NCI-H226 (cell line): ENCODE data around the gene TBC1D17.
A peak's percentile ranks its signal among the peaks of the same experiment; 100 is the strongest.
"Not testable (repeated sequence)": the region's sequence is repeated elsewhere in the genome, so short reads cannot be mapped to it uniquely, and the experiment has no call there.

Experiments
- DNase-seq: peaks from one replicate; pipeline ENCODE4 v3.0.0-alpha.2; 2015

TBC1D17 gene

DNA sequence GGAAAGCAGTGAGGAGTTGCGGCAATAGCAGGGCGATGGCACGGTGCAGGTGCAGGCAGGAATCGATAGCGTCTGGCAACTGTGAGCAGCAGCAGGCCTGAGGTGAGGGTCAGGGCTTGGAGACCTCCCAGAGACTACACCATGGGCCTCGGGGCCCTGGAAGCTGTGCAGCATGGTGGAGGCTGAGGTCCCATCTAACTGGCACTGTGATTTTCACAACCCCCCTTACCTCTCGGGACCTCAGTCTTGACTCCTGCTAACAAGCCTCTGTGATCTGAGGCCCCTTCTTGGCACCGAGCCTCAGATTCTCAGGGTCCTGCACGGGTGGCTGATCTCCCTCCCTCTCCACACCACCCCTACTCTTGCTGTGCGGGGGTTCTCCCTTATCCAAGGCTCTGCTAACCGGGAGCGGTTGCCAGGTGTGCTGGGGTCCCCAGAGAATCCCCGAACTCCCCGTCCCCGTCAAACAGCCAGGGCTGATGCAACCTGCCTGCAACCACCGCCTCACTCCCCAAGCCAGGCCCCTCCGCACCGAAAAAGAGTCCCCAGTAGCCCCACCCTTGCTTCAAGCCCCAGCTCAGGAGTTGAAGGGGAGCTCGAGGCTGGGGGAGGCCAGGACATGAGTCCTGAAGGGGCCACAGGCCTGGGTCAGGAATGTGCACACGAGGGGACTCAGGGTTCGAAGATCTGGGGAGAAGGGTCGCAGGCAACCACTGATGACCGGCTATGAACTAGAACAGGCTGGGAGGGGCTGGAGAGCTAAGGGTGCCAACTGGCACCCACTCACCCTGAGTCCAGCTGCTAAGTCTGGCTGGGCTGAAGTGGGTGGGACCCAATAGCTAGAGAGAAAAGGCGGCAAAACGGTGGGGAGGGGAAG, 46.7 kb downstream of the TBC1D17 start:
- no peak for DNase-seq

DNA sequence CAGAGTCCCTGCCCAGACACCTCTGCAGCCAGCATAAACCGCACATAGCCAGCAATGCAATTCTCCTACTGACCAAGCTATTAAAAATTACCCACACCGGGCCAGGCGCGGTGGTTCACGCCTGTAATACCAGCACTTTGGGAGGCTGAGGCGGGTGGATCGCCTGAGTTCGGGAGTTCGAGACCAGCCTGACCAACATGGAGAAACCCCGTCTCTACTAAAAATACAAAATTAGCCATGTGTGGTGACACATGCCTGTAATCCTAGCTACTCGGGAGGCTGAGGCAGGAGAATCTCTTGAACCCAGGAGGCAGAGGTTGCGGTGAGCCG, 47.3 kb downstream of the TBC1D17 start:
- not testable (repeated sequence) for DNase-seq

DNA sequence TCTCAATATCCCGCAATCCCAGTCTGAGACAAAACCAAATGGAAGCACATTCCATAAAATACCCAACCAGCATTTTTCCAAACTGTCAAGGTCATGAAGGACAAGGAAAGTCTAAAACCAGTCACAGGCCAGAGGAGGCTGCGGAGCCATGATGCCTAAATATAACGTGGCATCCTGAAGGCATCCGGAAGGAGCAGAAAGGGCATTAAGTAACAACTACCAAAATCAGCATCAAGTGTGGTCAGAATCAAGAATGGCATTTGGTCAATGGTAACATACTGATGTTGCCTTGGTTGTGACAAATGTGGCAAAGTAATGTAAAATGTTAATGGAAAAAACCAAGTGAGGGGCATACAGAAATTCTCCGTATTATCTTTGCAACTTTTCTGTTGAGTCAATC, 48.0 kb downstream of the TBC1D17 start:
- DNase-seq: no peak

DNA sequence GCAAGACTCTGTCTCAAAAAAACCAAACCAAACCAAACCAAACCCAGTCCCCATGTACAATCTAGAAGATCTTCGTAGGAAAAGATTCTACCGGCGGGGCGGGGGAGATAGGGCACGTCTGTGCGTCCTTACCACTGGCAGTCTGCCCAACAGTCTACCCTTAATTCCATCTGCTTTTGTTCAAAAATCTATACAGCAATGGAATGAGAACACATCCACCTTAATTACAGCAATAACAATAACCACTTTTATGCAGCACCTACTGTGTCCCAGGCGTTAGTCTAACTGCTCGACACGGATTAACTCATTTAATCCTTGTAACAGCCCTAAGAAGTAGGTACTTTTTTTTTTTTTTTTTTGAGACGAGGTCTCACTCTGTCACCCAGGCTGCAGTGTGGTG, 49.0 kb downstream of the TBC1D17 start:
- no peak for DNase-seq

GRCh38 chr19:49927526-49928264, 50.2 kb downstream of the TBC1D17 start:
- DNase-seq: no peak

GRCh38 chr19:49929121-49929610, 51.7 kb downstream of the TBC1D17 start, which contains the start of the genes ATF5 and NUP62:
TSS of gene ATF5 (plus strand) at chr19:49929205. CDS start at chr19:49930851, 1,646 bp downstream.
TSS of gene NUP62 (minus strand) at chr19:49929504. CDS start at chr19:49909807, 19,697 bp downstream.
- peak; percentile 72 for DNase-seq

- DNase-seq: peak; percentile 89
Measured at GRCh38 chr19:49929611-49930482, 52.3 kb downstream of the TBC1D17 start.

DNA sequence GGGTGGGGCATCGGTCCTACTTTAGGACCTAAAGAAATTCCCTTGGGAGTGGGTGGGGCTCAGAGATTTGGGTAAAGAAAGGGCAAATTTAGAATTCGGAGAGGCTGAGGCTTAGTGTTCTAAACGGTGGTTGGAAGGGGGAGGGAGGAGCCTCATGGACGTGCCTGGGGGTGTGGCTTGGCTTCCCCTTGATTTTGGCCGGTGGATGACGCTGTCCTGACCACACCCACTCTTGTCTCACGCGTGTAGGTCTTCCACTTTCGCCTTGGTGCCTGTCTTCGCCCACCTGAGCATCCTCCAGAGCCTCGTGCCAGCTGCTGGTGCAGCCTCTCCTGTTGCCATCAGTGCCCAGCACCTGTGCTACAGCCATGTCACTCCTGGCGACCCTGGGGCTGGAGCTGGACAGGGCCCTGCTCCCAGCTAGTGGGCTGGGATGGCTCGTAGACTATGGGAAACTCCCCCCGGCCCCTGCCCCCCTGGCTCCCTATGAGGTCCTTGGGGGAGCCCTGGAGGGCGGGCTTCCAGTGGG, 53.0 kb downstream of the TBC1D17 start:
- no peak for DNase-seq

DNA sequence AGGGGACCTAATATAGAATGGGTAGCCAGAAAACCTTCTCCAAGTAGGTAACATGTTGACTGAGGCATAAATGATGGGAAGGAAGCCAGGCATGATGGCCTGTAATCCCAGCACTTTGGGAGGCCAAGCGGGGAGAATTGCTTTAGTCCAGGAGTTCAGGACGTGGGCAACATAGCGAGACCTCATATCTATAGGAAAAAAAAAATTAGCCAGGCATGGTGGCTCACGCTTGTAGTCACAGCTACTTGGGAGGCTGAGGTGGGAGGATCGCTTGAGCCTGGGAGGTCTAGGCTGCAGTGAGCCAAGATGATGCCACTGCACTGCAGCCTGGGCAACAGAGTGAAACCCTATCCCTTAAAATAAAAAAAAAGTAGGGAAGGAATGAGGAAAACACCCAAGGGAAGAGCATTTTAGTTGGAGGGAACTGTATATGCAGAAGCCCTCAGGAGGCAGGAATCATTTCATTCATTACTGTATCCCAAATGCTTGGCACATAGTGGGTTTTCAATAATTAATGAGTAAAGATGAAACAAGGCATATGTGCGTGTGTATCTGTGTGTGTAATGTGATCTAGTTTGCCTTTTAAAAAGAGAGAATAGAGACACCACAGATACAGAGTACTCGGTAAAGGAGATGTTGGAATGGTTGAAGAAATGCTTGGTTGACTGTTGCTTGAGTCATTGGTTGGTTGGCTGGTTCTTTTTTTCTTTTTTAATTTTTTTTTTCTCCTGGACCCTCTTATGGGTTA, 54.0 kb downstream of the TBC1D17 start:
- DNase-seq: no peak

DNA sequence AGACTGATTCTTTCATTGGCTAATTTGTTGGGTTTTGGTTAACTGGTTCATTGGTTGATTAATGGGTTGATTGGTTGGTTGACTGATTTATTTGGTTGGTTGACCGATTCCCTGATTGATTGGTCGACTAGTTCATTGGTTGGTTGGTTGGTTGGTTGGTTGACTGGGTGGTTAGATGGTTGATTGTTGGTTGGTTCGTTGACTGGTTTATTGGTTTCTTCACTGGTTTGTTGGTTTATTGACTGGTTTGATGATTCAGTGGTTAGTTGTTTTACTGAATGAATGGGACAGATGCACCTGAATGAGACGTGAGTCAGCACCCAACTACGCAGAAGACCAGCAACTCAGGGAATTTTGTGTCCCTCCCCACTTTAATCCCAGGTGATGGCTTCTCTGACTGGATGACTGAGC, 54.5 kb downstream of the TBC1D17 start:
- no peak for DNase-seq

DNA sequence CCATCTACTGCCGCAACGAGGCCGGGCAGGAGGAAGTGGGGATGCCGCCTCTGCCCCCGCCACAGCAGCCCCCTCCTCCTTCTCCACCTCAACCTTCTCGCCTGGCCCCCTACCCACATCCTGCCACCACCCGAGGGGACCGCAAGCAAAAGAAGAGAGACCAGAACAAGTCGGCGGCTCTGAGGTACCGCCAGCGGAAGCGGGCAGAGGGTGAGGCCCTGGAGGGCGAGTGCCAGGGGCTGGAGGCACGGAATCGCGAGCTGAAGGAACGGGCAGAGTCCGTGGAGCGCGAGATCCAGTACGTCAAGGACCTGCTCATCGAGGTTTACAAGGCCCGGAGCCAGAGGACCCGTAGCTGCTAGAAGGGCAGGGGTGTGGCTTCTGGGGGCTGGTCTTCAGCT, 55.2 kb downstream of the TBC1D17 start:
- no peak for DNase-seq

DNA sequence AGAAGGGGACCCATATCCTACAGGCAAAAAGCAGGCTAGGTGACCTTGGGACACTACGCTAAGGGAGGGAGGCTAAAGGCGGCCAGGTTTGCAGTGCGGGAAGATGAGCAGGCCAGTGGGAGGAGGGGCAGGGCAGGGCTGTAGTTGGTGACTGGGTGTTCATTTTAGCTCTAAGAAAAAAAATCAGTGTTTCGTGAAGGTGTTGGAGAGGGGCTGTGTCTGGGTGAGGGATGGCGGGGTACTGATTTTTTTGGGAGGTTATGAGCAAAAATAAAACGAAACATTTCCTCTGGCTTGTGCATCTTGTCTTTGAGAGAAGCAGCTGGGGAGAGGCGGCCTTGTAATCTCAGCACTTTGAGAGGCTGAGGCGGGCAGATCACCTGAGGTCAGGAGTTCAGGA, 56.1 kb downstream of the TBC1D17 start:
- DNase-seq: no peak

- no peak for DNase-seq
Measured at GRCh38 chr19:49936549-49936948, 59.0 kb downstream of the TBC1D17 start.

GRCh38 chr19:49937750-49938381, 60.4 kb downstream of the TBC1D17 start:
- DNase-seq: peak; percentile 32
